HepG2 (cell line): ENCODE data around the gene SNX24. TPM values are rescaled to one million over a fixed set of nuclear protein-coding genes. Genes with fewer than 3 reads are reported as not detected.

Experiments used
- BRCA1 ChIP-seq: sonication (generic); formaldehyde crosslinking; IDR thresholded peaks from 2 replicates; pipeline ENCODE4 v1.4.0; 2020; ENCODE audit warnings: missing genetic modification reagents
- KMT2A ChIP-seq: sonication (generic); formaldehyde crosslinking; IDR thresholded peaks from 2 replicates; pipeline ENCODE4 v1.4.0; 2020; ENCODE audit warnings: missing genetic modification reagents
- PHF21A ChIP-seq: sonication (generic); formaldehyde crosslinking; IDR thresholded peaks from 2 replicates; pipeline ENCODE4 v1.5.0; 2020; ENCODE audit warnings: mild to moderate bottlenecking, missing genetic modification reagents
- PHF8 ChIP-seq: sonication (generic); formaldehyde crosslinking; IDR thresholded peaks from 2 replicates; pipeline ENCODE4 v1.5.0; 2020; ENCODE audit warnings: missing genetic modification reagents
- ZBED4 ChIP-seq: sonication (generic); formaldehyde crosslinking; IDR thresholded peaks from 2 replicates; pipeline ENCODE4 v1.4.0; 2020; ENCODE audit warnings: missing genetic modification reagents, borderline replicate concordance
- ZBTB42 ChIP-seq: sonication (generic); formaldehyde crosslinking; IDR thresholded peaks from 2 replicates; pipeline ENCODE4 v1.5.0; 2020; ENCODE audit warnings: mild to moderate bottlenecking, missing genetic modification reagents
- ZNF644 ChIP-seq: IDR thresholded peaks from 2 replicates; pipeline ENCODE4 v1.6.1; 2016; ENCODE audit warnings: low read depth
- polyA plus RNA-seq, 8 experiments: library from polyadenylated mRNA; depleted of rRNA in 3 of 8; stranded (reverse) in 7 of 8; unstranded in 1 of 8; fragments of >200 nt; fragmentation: Illumina TruSeq in 4 of 8; extraction: Trizol in 4 of 8; gene quantifications; 2 replicates each; pipeline versions ENCODE4 v1.2.1 to v1.2.3, GENCODE V29; 2011 to 2016; ENCODE audit warnings: low read depth in 4 of 8, missing spikeins in 1 of 8, mixed read lengths in 1 of 8; ENCODE audit not compliant: insufficient read depth in 1 of 8
- total RNA-seq, 5 experiments: library from RNA; depleted of rRNA; stranded (reverse); fragments of >200 nt; fragmentation: Illumina TruSeq; extraction: Trizol; gene quantifications; 2 replicates each; pipeline ENCODE4 v1.2.3, GENCODE V29; 2016; ENCODE audit warnings: low read depth in 1 of 5
- TF ChIP-seq, protein P1 (sequence below): sonication (generic); formaldehyde crosslinking; IDR thresholded peaks from 2 replicates; pipeline ENCODE4 v1.5.1; 2020; ENCODE audit warnings: missing genetic modification reagents, mild to moderate bottlenecking, borderline replicate concordance
- TF ChIP-seq, protein P2 (sequence below): sonication (generic); formaldehyde crosslinking; IDR thresholded peaks from 2 replicates; pipeline ENCODE4 v1.5.0; 2020; ENCODE audit warnings: missing genetic modification reagents, mild to moderate bottlenecking, borderline replicate concordance
- TF ChIP-seq, protein P3 (sequence below): sonication (generic); formaldehyde crosslinking; IDR thresholded peaks from 2 replicates; pipeline ENCODE4 v1.4.0; 2020; ENCODE audit warnings: mild to moderate bottlenecking, missing genetic modification reagents, borderline replicate concordance
- TF ChIP-seq, protein P4 (sequence below): sonication (generic); formaldehyde crosslinking; IDR thresholded peaks from 2 replicates; pipeline ENCODE4 v1.4.0; 2020; ENCODE audit warnings: low read depth, mild to moderate bottlenecking, missing genetic modification reagents

SNX24 gene
- total and polyA plus RNA-seq, 2 of the 13 experiments (the other 11 are each of a cell fraction or from before 2014, with no cell fraction given), result 7.2 to 23.7 TPM

- TF ChIP-seq, protein P1, sequence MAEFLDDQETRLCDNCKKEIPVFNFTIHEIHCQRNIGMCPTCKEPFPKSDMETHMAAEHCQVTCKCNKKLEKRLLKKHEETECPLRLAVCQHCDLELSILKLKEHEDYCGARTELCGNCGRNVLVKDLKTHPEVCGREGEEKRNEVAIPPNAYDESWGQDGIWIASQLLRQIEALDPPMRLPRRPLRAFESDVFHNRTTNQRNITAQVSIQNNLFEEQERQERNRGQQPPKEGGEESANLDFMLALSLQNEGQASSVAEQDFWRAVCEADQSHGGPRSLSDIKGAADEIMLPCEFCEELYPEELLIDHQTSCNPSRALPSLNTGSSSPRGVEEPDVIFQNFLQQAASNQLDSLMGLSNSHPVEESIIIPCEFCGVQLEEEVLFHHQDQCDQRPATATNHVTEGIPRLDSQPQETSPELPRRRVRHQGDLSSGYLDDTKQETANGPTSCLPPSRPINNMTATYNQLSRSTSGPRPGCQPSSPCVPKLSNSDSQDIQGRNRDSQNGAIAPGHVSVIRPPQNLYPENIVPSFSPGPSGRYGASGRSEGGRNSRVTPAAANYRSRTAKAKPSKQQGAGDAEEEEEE (CRISPR knock-in tag), result no peak
- TF ChIP-seq ZBED4 (no peak), ZBTB42 (CRISPR knock-in tag) (no peak), PHF8 (CRISPR knock-in tag) (peak; percentile 79), BRCA1 (no peak), KMT2A (CRISPR knock-in tag) (0 out of 2 replicates have a peak, but pooled peaks have one; percentile 43), PHF21A (CRISPR knock-in tag) (peak; percentile 73), ZNF644 (CRISPR knock-in tag) (no peak)
- TF ChIP-seq, protein P2, sequence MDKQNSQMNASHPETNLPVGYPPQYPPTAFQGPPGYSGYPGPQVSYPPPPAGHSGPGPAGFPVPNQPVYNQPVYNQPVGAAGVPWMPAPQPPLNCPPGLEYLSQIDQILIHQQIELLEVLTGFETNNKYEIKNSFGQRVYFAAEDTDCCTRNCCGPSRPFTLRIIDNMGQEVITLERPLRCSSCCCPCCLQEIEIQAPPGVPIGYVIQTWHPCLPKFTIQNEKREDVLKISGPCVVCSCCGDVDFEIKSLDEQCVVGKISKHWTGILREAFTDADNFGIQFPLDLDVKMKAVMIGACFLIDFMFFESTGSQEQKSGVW (CRISPR knock-in tag), result no peak
- TF ChIP-seq, protein P3, sequence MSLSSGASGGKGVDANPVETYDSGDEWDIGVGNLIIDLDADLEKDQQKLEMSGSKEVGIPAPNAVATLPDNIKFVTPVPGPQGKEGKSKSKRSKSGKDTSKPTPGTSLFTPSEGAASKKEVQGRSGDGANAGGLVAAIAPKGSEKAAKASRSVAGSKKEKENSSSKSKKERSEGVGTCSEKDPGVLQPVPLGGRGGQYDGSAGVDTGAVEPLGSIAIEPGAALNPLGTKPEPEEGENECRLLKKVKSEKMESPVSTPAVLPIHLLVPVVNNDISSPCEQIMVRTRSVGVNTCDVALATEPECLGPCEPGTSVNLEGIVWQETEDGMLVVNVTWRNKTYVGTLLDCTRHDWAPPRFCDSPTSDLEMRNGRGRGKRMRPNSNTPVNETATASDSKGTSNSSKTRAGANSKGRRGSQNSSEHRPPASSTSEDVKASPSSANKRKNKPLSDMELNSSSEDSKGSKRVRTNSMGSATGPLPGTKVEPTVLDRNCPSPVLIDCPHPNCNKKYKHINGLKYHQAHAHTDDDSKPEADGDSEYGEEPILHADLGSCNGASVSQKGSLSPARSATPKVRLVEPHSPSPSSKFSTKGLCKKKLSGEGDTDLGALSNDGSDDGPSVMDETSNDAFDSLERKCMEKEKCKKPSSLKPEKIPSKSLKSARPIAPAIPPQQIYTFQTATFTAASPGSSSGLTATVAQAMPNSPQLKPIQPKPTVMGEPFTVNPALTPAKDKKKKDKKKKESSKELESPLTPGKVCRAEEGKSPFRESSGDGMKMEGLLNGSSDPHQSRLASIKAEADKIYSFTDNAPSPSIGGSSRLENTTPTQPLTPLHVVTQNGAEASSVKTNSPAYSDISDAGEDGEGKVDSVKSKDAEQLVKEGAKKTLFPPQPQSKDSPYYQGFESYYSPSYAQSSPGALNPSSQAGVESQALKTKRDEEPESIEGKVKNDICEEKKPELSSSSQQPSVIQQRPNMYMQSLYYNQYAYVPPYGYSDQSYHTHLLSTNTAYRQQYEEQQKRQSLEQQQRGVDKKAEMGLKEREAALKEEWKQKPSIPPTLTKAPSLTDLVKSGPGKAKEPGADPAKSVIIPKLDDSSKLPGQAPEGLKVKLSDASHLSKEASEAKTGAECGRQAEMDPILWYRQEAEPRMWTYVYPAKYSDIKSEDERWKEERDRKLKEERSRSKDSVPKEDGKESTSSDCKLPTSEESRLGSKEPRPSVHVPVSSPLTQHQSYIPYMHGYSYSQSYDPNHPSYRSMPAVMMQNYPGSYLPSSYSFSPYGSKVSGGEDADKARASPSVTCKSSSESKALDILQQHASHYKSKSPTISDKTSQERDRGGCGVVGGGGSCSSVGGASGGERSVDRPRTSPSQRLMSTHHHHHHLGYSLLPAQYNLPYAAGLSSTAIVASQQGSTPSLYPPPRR, result no peak
- TF ChIP-seq, protein P4, sequence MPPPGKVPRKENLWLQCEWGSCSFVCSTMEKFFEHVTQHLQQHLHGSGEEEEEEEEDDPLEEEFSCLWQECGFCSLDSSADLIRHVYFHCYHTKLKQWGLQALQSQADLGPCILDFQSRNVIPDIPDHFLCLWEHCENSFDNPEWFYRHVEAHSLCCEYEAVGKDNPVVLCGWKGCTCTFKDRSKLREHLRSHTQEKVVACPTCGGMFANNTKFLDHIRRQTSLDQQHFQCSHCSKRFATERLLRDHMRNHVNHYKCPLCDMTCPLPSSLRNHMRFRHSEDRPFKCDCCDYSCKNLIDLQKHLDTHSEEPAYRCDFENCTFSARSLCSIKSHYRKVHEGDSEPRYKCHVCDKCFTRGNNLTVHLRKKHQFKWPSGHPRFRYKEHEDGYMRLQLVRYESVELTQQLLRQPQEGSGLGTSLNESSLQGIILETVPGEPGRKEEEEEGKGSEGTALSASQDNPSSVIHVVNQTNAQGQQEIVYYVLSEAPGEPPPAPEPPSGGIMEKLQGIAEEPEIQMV (CRISPR knock-in tag), result no peak
Measured at GRCh38 chr5:123036391-123037103, 191.1 kb downstream of the SNX24 start, which contains the start of gene PPIC (continued).
